Measurements from ENCODE around the gene NTRK1. TPM values are rescaled to one million over a fixed set of nuclear protein-coding genes. Genes with fewer than 3 reads are reported as not detected.

The NTRK1 gene
- total and polyA plus RNA-seq, 2 donors (not counting 1 experiment from before 2014, with no cell fraction given): not detected

- Histone ChIP-seq H3K9ac (ENCODE audit: low read length) (no peak overlapping the region), H3K79me2 (ENCODE audit: control insufficient read depth, insufficient read depth, low read length) (no peaks in the 10 kb centered on the region), H3K9me3 (ENCODE audit: control extremely low read depth in 1 of 3, control insufficient read depth in 2 of 3, insufficient read depth in 1 of 3, low read length in 2 of 3) (peaks cover 0 to 14% (median 0%) of the 10 kb centered on the region in 3 donors), H3K27me3 (replicated peaks in 1 of 4; ENCODE audit: control extremely low read depth in 1 of 4, control insufficient read depth in 3 of 4, insufficient read depth in 4 of 4, low read length in 3 of 4) (peaks cover 0 to 67% (median 24%) of the 10 kb centered on the region in 4 experiments), H4K20me1 (ENCODE audit: control insufficient read depth, insufficient read depth, low read length, poor library complexity, severe bottlenecking) (no peaks in the 10 kb centered on the region), H3K4me2 (replicated peaks; ENCODE audit: low read depth, low read length, poor library complexity, severe bottlenecking) (no peak overlapping the region), H3K36me3 (replicated peaks in 1 of 2; ENCODE audit: control extremely low read depth in 1 of 2, control insufficient read depth in 1 of 2, extremely low read depth in 1 of 2, insufficient read depth in 2 of 2, low read length in 1 of 2) (no peaks in the 10 kb centered on the region), H3K4me3 (ENCODE audit: control extremely low read depth in 1 of 5, extremely low read depth in 1 of 5, insufficient read depth in 1 of 5, low read depth in 2 of 5, low read length in 4 of 5) (no peak overlapping the region), H2AFZ (ENCODE audit: insufficient read depth, low read depth, low read length, poor library complexity, severe bottlenecking) (no peak overlapping the region), H3K27ac (ENCODE audit: low read length in 2 of 2) (no peak overlapping the region), H3K4me1 (ENCODE audit: control insufficient read depth in 2 of 2, insufficient read depth in 2 of 2, low read length in 2 of 2) (peaks cover 21 to 24% of the 10 kb centered on the region in 2 donors)
- ChIA-PET POLR2A (no interaction called here), CTCF (no interaction called here)
- Mint-ChIP-seq H3K27ac (no peak overlapping the region), H3K9me3 (ENCODE audit: insufficient read depth) (no peaks in the 10 kb centered on the region), H3K27me3 (peaks cover 71% of the 10 kb centered on the region), H3K4me3 (no peak overlapping the region), H3K4me1 (peaks cover 11% of the 10 kb centered on the region)
- DNase-seq: no peak
- intact Hi-C loops (cut with micrococcal nuclease): no loop called here
- ATAC-seq (ENCODE audit: low read depth): no peak
- TF ChIP-seq CTCF (IDR thresholded peaks at IDR 0.05) (no peak), EZH2 (IDR thresholded peaks at IDR 0.05; ENCODE audit: borderline replicate concordance, insufficient read depth, low read depth, low read length, poor library complexity, severe bottlenecking) (no peak)
- WGBS (ENCODE audit: insufficient coverage): 77% methylated on average over 3 of the region's 4 CpGs
Observed at GRCh38 chr1:156895455-156895812, 34.8 kb downstream of the NTRK1 start.

DNA sequence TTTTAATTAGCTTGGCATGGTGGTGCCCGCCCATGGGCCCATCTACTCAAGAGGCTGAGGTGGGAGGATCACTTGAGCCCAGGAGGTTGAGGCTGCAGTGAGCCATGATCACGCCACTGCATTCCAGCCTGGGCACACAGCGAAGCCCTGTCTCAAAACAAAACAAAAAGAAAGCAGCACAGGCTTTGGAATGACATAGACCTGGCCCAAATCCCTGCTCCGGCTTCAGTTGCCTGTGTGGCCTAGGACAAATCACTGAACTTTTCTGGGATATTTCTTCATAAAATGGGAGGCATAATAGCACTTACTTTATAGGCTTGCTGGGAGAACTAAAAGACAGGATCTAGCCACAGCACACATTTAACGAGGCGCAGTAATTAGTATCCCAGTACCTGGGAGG is 35.3 kb downstream of the NTRK1 start:
- Histone ChIP-seq H3K9me3 (ENCODE audit: control extremely low read depth in 1 of 3, control insufficient read depth in 2 of 3, insufficient read depth in 1 of 3, low read length in 2 of 3) (peaks cover 0 to 14% (median 0%) of the 10 kb centered on the region in 3 donors), H3K9ac (ENCODE audit: low read length) (no peak overlapping the region), H2AFZ (ENCODE audit: insufficient read depth, low read depth, low read length, poor library complexity, severe bottlenecking) (no peak overlapping the region), H3K4me1 (ENCODE audit: control insufficient read depth in 2 of 2, insufficient read depth in 2 of 2, low read length in 2 of 2) (peaks cover 21 to 24% of the 10 kb centered on the region in 2 donors), H4K20me1 (ENCODE audit: control insufficient read depth, insufficient read depth, low read length, poor library complexity, severe bottlenecking) (no peaks in the 10 kb centered on the region), H3K79me2 (ENCODE audit: control insufficient read depth, insufficient read depth, low read length) (no peaks in the 10 kb centered on the region), H3K27ac (ENCODE audit: low read length in 2 of 2) (no peak overlapping the region), H3K4me2 (replicated peaks; ENCODE audit: low read depth, low read length, poor library complexity, severe bottlenecking) (no peak overlapping the region), H3K27me3 (replicated peaks in 1 of 4; ENCODE audit: control extremely low read depth in 1 of 4, control insufficient read depth in 3 of 4, insufficient read depth in 4 of 4, low read length in 3 of 4) (peaks cover 0 to 64% (median 23%) of the 10 kb centered on the region in 4 experiments), H3K36me3 (replicated peaks in 1 of 2; ENCODE audit: control extremely low read depth in 1 of 2, control insufficient read depth in 1 of 2, extremely low read depth in 1 of 2, insufficient read depth in 2 of 2, low read length in 1 of 2) (no peaks in the 10 kb centered on the region), H3K4me3 (ENCODE audit: control extremely low read depth in 1 of 5, extremely low read depth in 1 of 5, insufficient read depth in 1 of 5, low read depth in 2 of 5, low read length in 4 of 5) (no peak overlapping the region)
- ATAC-seq (ENCODE audit: low read depth) (no peak), DNase-seq (no peak)
- H3K9me3 Mint-ChIP-seq (ENCODE audit: insufficient read depth): no peaks in the 10 kb centered on the region
- no peak overlapping the region for H3K27ac Mint-ChIP-seq
- intact Hi-C loops (cut with micrococcal nuclease): no loop called here
- H3K4me1 Mint-ChIP-seq: peaks cover 11% of the 10 kb centered on the region
- 93% methylated on average over 6 of the region's 6 CpGs for WGBS (ENCODE audit: insufficient coverage)
- CTCF ChIA-PET: no interaction called here
- TF ChIP-seq EZH2 (IDR thresholded peaks at IDR 0.05; ENCODE audit: borderline replicate concordance, insufficient read depth, low read depth, low read length, poor library complexity, severe bottlenecking) (no peak), CTCF (IDR thresholded peaks at IDR 0.05) (no peak)
- POLR2A ChIA-PET: no interaction called here
- H3K4me3 Mint-ChIP-seq: no peak overlapping the region
- H3K27me3 Mint-ChIP-seq: peaks cover 72% of the 10 kb centered on the region

Measured in B cell (primary cell).